GM18499 (cell line): Measurements from ENCODE around the gene SEMA3B.
A peak's percentile ranks its signal among the peaks of the same experiment; 100 is the strongest.
"Not testable (repeated sequence)": the region's sequence is repeated elsewhere in the genome, so short reads cannot be mapped to it uniquely, and the experiment has no call there.

Source experiments
- ATAC-seq: cut with Tn5 transposase; IDR thresholded peaks from one replicate; pipeline ENCODE4 v1.9.1; 2021; ENCODE audit warnings: moderate number of reproducible peaks; ENCODE audit not compliant: insufficient read depth, unreplicated experiment

Gene SEMA3B

GRCh38 chr3:50270422-50271224 is 1.7 kb downstream of the SEMA3B start:
- ATAC-seq = no peak

DNA sequence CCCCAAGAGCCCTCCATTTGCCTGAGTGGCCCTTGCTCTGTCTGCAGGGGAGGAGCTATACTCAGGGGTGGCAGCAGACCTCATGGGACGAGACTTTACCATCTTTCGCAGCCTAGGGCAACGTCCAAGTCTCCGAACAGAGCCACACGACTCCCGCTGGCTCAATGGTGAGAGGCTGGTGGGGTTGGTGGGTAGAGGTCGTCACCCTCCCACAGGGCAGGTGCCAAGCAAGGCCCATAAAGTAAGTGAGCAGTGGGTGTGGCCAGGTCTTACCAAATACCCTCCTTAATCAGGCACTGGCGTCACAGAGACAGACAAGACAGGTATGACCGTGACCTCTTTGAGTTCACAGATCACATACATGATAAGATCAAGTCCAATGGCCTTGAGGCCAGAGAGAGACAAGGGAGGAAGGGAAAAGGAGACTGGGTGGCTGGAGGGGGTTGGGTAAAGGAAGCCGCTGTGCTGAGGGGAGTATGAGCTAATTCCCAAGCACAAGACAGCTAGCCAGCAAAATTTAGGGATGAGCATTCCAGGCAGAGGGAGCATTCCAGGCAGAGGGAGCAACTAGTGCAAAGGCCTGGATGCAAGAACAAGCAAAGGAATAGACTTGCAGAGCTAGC is 2.5 kb downstream of the SEMA3B start:
- no peak for ATAC-seq

DNA sequence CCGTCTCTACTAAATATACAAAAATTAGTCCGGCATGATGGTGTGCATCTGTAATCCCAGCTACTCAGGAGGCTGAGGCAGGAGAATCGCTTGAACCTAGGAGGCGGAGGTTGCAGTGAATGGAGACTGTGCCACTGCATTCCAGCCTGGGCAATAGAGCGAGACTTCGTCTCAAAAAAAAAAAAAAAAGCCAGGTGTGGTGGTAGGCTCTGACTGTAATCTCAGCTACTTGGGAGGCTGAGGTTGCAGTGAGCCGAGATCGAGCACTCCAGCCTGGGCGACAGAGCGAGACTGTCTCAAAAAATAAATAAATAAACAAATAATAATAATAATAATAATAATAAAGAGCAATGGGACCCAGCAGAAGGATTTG is 3.6 kb downstream of the SEMA3B start:
- ATAC-seq = not testable (repeated sequence)

GRCh38 chr3:50272911-50273688 is 4.2 kb downstream of the SEMA3B start:
- ATAC-seq = peak; percentile 85

DNA sequence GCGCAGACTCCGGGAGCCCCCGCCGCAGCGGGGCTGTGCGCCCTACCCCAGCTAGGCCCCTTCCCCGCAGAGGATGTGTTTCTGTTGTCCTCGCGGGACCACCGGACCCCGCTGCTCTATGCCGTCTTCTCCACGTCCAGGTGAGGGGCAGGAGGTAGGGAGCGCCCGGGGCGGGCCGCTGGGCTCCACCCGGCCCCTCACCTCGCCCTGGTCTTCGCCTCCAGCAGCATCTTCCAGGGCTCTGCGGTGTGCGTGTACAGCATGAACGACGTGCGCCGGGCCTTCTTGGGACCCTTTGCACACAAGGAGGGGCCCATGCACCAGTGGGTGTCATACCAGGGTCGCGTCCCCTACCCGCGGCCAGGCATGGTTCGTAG is 4.7 kb downstream of the SEMA3B start:
- no peak for ATAC-seq

GRCh38 chr3:50274371-50275104 is 5.6 kb downstream of the SEMA3B start:
- no peak for ATAC-seq

- no peak for ATAC-seq
Observed at GRCh38 chr3:50275141-50275995, 6.4 kb downstream of the SEMA3B start.

- no peak for ATAC-seq
Observed at GRCh38 chr3:50275996-50276761, 7.2 kb downstream of the SEMA3B start.

DNA sequence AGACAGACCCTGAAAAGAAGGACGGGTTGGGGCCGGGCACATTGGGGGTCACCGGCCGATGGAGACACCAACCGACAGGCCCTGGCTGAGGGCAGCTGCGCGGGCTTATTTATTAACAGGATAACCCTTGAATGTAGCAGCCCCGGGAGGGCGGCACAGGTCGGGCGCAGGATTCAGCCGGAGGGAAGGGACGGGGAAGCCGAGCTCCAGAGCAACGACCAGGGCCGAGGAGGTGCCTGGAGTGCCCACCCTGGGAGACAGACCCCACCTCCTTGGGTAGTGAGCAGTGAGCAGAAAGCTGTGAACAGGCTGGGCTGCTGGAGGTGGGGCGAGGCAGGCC is 7.8 kb downstream of the SEMA3B start:
- no peak for ATAC-seq

DNA sequence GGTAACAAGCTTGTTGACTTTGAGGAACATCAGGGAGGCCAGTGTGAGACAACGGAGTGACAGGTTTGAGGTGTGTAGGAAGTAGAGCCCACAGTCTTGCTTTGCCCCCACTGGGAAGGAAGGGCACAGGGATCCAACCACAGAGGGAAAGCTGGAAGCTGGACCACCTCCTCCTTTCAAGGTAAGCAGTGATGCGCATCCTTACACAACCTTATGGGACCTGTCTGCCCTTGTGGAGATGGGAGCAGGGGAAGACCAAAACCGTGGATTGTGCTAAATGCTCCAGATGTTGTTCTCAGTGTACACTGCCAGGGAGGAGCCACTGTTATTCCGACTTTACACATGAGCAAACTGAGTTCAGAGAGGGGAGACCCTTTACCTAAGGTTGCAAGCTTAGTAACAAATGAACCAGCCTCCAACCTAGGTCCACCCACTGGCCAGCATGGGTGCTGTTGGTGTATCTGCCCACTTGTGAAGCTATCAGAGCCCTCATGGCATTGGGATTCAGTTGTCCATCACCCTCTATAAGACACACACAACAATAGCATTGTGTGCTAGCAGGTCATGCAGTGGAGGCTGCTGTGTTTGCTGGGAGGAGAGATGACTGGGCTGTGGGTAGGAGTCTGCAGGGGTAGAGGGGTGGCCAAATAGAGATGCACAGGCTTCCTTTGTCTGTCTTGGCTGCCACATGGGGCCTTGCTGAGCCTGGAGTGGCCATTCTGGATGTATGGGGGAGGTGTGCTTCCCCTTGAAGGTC is 9.4 kb downstream of the SEMA3B start:
- ATAC-seq = no peak

DNA sequence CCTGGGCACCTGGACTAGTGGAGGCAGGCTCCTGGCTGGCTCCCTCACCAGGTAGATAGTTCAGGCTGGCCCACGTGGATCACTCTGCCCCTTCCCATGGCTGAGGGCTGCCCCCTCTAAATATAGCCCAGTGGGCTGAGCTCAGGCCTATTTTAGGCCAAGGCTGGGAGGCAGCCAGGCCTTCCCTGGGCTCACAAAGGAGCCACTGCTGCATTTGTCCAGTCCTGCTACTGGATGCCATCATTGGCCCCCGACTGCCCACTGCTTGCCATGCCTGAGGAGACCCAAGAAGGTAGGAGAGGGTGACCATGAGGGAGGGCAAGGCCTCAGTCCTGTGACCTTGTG is 9.9 kb downstream of the SEMA3B start, which contains the start of gene LSMEM2:
Gene LSMEM2 (plus strand): TSS at position 208 of the 345 bp plus-strand sequence. CDS start 27 bp downstream, at position 235.
- no peak for ATAC-seq

- no peak for ATAC-seq
Observed at GRCh38 chr3:50279255-50280016, 10.5 kb downstream of the SEMA3B start.

DNA sequence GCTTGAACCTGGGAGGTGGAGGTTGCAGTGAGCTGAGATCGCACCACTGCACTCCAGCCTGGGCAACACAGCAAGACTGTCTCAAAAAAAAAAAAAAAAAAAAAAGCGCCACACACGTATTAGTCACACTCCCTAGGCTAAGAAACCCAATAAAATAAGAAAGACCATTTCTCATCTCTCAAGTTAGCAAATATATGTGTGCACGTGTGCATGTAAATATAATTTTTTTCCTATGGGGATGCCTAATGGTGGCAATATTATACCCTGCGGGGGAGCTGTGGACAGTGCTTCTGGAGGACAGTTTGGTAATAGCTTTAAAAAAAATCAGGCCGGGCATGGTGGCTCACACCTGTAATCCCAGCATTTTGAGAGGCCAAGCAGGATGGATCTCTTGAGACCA is 15.2 kb downstream of the SEMA3B start:
- ATAC-seq = not testable (repeated sequence)

GRCh38 chr3:50286322-50287227 is 17.6 kb downstream of the SEMA3B start:
- no peak for ATAC-seq

- no peak for ATAC-seq
Observed at GRCh38 chr3:50287262-50287661, 18.3 kb downstream of the SEMA3B start.

DNA sequence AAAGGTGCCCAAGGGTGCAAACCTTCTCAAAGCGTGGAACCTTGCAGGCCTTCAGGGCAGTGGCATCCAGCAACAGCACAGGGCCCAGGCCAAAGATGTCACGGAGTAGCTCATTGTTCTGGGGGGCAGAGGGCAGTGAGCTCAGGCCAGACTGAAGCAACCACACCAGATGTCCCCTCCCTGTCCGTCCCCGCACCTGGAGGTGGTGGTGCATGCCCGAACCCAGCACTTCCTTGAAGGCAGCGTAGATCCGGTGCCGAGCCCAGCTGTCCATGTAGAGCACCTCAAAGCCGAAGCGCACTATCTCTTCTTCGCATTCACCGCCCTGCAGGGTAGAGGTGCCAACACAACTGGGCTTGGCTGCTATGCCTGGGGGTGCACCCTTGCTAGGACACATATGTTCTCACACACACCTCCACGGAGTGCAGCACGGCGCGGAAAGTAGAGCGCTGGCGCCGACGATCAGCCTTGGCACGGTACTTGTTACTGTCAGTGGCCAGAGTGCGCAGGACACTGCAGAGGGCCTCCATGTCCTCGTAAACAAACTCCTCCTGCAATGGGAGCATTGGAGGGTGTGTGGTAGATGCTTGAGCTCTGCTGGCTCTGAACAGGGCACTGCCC is 19.6 kb downstream of the SEMA3B start:
- ATAC-seq = no peak
